Dermis microvascular lymphatic vessel endothelial cell (primary cell): Measurements from ENCODE around the gene ATP2C1. TPM values are rescaled to one million over a fixed set of nuclear protein-coding genes. Genes with fewer than 3 reads are reported as not detected.
A peak's percentile ranks its signal among the peaks of the same experiment; 100 is the strongest.
"Not testable (repeated sequence)": the region's sequence is repeated elsewhere in the genome, so short reads cannot be mapped to it uniquely, and the experiment has no call there.

Experiments used
- DNase-seq, 2 donors: peaks; one replicate each; pipeline versions ENCODE4 v3.0.0 to v3.0.0-alpha.2; 2010; ENCODE audit warnings: low read depth in 2 of 2
- total RNA-seq: library from RNA; depleted of rRNA; stranded (reverse); fragments of >200 nt; gene quantifications from 2 replicates; pipeline ENCODE4 v1.2.1, GENCODE V29; 2014

Gene ATP2C1
- total RNA-seq, 1 donor from 2014 or later, result 62.8 TPM

GRCh38 chr3:131036200-131036816 is 142.4 kb downstream of the ATP2C1 start:
- peak in 1 of 2 donors; percentile 2 for DNase-seq

GRCh38 chr3:131036986-131037385 is 143.1 kb downstream of the ATP2C1 start:
- no peak for DNase-seq

- DNase-seq, result no peak
Observed at GRCh38 chr3:131038326-131038725, 144.4 kb downstream of the ATP2C1 start.

GRCh38 chr3:131042271-131042985 is 148.5 kb downstream of the ATP2C1 start:
- not testable (repeated sequence) for DNase-seq

GRCh38 chr3:131047582-131047981 is 153.7 kb downstream of the ATP2C1 start:
- no peak for DNase-seq

GRCh38 chr3:131048030-131048429 is 154.1 kb downstream of the ATP2C1 start:
- no peak for DNase-seq

- no peak for DNase-seq
Observed at GRCh38 chr3:131050001-131050400, 156.1 kb downstream of the ATP2C1 start.

GRCh38 chr3:131053043-131053859 is 159.4 kb downstream of the ATP2C1 start:
- DNase-seq, result peak in 1 of 2 donors; percentile 7

Other genes with a start within 250 kb of the ATP2C1 start
- 27.9 and 35.0 TPM in 2 replicates for gene PIK3R4, start 147.3 kb upstream of the ATP2C1 start, total RNA-seq
- 4.2 and 4.8 TPM in 2 replicates for gene ASTE1, start 132.7 kb downstream of the ATP2C1 start, total RNA-seq
- gene NEK11, start 132.8 kb downstream of the ATP2C1 start, total RNA-seq, result 1.7 and 2.3 TPM in 2 replicates